ENCODE results near the gene VPS39.

The VPS39 gene

DNA sequence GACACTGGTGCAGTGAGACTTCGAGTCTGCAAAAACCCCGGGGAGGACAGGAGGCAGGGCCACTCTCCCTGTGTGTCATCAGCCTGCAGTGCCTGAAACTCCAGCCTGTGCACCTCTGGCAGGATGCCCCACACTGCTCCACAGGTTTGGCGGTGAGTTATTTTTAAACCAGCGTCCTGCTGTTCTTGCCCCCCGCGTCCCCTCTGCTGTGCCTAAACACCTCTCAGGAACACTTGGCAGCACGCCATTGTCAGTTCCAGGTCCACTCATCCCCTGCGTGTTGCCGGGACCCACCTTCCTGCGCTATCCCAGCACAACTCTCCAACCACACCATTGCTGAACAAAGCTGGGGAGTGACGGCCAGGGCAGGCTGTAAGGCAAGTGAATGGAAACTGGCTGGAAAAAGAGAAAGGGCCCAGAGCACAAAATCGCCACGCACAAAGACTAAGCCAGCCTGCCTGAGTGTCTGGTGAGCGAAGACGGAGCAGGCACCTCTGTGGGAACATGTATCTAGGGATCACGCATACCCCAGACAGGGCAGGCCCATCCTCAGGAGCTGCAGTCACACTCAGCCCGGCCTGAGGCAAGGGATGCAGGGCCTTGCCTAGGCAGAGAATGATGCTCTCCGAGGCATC lies 48.6 kb downstream of the VPS39 start:
- no peak for DNase-seq (ENCODE audit: low read depth)

DNA sequence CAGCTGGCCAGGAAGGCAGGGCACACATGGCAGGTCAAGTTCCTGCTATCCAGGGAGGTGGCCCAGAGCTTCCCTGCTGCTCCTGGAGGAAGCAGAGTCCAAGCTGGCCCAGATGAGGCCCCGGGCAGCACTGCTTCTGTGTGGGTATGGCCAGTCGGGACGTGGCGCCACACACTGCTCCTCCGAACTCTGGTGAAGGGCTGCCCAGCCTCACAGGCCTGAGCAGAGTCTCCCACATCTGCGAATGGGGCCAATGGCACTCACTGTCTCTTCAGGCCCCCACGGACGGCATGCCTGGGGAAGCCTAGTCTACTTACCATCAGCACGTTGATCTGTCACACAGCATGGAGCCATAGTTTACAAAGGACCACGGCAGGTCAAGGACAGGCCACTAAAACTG lies 49.2 kb downstream of the VPS39 start:
- DNase-seq (ENCODE audit: low read depth), result no peak

DNA sequence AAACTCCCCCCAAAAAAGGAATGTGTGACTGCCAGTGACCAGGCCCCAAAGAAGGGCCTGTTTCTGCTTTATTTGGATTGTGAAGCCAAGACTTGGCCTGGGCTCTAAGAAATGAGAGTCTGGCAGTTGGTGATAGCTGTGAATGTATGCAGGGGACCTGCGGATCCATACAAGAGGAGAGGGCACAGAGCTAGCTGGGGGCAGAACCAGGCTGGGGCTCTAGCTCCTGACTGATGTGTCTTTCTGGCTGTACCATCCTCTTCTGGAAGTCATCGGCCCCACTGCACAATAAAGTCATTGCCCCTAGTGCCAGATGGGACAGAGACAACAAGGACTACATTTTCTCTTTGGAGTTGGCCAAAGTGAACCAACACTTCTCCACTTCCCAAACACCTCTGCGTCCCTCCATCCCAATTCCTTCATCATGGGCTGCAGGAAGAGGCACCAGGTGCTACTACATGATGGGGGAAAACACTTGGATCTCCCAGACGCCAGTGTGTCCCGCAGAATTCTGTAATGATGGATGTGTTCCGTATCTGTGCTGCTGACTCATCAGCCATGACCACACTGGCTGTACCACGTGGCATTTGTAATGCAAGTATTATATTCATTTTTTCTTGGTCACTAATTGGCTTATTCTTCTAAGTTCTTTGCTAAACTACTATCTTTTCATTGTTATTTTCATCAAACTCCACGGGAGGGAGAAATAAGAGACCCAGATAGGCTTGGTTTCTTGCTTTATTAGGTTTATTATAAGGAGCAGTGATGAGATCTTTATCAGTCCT lies 49.9 kb downstream of the VPS39 start:
- no peak for DNase-seq (ENCODE audit: low read depth)

DNA sequence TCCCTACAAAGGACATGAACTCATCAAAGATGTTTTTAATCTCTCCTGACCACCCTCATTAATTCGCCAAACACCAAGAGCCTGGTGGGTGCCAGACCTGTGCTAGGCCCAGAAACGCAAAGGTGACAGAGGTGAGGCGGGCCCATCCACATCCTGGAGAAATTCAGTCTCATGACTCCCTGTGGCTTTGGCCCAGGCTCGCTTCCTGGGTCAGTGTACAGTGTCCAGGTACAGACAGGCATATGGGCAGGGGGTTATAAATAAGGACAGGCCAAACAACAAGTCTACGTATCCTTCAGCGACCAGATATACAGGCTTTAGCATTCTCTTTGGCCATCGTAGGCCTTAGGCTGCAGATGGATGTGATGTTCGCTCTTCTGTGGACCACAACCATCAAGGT lies 50.7 kb downstream of the VPS39 start:
- DNase-seq (ENCODE audit: low read depth), result no peak

DNA sequence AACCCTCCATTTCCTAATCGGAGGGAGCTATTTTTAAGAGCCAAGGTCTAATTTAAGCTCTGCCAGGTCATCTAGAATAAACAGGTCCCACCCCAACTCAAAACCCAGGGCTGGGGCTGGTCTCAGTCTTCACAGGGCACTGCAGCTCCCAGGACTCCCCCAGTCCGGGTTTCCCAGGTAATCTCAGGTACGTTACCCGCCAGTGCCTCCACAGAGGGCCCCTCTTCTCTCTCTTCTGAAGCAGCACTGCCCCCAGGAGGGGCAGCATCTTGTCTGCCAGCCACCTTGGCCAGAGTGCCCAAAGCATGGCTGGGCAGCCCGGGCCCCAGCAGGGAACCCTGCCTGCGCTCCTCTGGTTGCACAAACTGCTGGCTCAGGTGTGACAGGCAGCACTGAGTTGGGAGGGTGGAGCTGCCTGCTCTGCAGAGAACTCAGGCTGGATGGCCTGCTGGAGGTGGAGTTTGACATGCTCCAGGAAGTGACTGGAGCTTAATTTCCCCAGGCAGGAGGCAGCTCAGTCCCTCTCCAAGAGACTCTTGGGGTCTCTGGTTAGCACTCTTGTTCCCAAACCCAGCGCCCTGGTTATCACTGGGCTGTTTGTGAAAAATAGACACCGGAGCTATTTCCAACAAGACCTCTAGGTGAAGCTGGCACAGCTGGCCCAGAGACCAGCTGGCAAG lies 51.7 kb downstream of the VPS39 start, which contains the start of gene PLA2G4F:
TSS of gene PLA2G4F (minus strand) at position 394 of the 680 bp plus-strand sequence. CDS start at position 307, 87 bp downstream.
- no peak for DNase-seq (ENCODE audit: low read depth)

DNA sequence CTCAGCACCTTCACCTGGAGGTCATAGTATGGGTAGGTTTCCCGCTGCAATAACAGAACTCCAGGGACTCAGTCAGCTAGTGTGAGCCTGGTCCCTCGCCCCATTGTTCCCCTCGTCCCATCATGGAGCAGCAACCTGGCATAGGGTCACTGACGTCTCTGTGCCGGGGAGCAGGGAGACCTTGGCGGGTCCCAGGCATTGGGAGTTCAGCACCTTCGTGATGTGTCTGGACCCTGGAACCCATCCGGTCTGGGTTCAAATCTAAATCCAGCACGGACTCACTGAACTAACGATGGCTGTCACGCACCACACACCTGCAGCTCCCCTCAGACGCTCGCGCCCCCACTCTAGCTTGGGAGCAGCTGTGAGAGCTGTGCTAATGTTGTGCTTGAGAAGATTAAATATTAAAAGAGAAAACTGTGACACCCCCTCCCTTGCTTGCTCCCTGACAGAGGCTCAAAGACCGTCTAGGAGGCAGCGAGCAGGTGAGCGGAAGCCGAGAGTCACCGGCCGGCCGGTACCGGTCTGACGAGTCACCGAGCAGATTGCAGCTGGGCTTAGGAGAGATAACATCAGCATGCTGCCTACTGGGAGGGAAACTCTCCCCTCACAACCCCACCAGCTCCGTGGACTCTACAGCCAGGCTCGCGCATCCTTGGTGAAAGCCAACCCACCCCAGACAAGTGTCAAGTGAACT lies 52.4 kb downstream of the VPS39 start:
- no peak for DNase-seq (ENCODE audit: low read depth)

DNA sequence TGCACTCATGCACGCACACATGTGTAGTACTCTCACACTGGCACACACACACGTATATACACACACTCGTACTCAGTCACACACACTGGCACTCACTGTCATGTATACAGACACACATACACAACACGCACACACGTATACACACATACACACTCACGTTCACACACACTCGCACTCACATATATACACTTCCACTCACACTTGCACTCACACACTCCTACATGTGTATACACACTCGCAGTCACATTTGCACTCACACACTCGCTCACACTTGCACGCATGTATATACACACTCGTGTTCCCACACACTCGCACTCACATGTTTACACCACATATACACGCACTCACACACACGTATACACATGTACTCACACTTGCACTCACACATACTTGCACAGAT lies 53.1 kb downstream of the VPS39 start:
- DNase-seq (ENCODE audit: low read depth), result no peak

DNA sequence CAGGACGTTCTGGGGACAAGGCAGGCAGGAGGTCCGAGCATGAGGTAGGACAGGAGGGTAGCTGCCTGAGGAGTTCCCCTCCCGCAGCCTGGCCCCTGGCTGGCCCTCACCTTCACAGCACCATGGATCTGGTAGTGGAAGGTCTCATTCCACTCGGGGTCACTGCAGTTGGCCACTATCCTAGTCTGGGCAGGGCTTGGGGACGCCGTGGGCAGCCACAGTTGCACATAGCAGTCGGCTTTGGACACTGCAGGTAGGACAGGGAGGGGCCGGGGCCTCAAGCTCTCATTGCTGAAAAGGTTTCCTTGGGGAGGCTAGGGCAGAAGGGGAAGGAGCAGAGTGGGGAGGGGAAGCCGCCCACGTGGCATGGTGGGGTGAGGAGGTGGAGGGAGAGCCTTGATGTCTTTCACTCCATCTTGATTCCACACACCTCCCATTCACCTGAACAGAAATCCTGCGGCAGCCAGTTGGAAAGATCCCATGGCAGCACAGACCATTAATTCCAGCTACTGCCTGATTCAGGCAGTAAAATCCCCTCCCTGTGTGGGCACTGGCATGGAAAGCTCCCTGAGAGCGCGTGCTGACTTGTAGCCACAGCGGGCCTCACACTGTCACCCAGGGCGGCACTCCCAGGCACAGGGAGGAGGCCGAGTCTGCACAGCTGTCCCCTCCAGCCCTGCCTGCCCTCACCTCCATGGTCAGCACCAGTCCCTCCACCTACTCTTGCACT lies 53.7 kb downstream of the VPS39 start:
- no peak for DNase-seq (ENCODE audit: low read depth)

DNA sequence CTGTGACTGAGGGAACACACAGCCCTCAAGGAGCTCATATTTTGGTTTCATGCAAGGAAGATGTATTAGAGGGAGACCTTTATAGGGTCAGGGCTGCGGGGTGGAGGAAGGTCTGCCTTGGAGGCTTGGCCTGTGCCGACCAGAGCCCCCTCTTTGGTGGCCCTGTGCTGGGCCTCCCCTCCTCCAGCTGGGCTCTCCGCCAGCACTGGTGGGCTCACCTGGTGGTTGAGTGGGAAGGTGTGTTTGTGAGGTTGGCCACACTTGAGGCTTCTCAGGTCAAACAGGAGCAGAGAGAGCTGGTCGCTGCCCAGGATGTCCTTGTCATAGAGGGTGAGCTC lies 54.3 kb downstream of the VPS39 start:
- DNase-seq (ENCODE audit: low read depth), result no peak

DNA sequence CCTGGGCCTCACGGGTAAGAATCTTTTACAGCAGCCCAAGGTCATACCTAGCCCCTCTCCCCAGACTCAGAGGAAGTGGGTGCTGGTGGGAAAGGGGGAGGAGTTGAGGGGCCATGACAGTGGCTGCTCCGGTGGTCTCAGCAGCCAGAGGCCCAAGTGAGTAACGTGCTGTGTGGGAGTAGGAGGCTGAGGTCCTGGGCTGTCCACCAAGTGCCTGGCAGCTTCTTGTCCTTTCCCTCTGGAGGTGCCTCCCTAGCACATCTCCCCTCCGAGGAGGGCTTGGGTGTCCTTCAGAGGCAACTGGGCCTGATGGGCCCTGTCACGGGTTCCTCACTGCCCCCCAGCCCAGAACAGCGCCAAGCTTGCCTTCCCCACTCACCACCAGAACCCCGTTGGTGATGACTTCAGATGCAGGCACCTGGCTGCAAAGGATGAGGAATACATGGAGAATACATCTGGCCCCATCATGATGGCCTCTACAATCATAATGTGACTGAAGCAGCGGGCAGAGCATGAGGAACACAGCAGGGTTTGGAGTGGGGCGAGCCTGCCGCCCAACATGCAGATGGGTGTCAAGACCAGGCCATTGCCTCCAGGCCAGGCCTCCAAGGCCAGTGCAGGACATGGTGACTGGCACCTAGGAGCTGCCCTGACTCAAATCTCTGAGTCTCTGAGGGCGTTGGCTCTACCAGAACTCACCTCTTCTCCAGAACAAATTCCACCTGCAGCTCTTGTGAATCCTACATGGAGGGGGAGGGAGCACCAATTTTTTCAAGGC lies 55.0 kb downstream of the VPS39 start:
- no peak for DNase-seq (ENCODE audit: low read depth)

DNA sequence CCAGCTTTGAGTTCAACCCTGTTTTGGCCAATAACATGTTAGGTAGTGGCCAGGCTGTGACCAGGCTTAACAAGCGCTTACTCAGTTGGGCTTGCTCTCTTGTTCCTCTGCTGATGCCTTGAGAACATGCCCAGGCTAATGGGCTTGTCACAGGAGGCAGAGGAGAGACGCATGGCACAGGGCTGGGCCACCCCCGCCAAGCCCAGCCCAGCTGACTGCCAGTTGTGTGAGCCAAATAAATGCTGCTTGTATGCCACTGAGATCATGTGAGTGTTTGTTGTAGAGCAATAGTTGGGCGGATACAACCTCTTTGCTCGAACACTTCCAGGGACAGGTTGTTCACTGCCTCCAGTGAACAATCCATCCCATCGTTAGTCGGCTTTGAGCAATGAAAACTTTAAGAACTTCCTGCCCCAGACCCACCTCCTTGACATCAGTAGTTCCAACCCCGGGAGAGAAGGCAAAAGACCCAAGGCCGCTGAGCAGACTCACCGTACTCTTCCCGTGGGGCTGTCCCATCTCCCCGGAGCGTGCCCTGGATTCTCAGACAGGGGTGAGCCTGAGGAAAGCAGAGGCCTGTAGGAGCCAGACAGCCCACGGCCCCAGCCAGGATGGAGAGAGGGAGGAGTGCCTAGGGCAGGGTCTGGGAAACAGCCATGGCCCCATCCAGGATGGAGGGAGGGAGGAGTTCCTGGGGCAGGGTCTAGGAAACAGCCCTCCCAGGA lies 55.7 kb downstream of the VPS39 start:
- DNase-seq (ENCODE audit: low read depth), result no peak

DNA sequence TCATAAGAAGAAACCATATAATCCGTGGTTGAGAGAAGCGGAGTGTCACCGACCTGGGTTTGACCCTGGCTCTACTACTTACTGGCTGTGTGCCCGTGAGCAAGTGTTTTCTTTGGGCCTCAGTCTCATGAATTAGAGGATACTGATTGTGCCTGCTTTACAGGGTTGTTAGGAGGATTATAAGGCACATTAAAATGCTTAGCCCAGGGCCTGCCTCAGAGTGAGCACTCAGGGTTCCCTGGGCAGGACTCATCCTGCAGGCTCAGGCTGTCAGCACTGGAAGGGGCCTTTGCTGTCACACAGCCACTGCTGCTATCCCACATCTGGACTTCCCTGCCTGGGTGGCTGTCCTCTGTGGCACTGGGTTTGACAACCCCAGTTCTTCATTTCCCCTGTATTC lies 56.4 kb downstream of the VPS39 start:
- DNase-seq (ENCODE audit: low read depth), result no peak

DNA sequence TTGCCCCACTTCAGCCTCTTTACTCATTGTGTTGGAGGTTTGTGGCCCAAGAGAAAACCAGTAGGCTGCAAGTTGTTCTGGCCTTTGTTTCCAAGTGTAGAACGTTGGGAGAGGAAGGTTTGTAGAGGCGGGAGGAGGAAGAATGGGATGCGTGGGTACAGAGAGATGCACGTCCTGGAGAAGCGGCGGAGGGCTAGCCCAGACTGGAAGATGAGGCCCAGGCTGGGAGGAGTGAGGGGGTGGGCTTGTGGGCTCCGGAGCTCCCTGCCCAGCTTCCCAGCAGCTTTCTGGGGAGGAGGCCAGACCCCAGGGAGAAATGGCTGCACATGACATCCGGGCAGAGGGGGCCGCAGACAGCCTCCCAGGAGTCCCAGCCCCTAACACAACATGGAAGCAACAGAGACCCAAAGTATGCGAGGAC lies 57.0 kb downstream of the VPS39 start:
- DNase-seq (ENCODE audit: low read depth), result no peak

DNA sequence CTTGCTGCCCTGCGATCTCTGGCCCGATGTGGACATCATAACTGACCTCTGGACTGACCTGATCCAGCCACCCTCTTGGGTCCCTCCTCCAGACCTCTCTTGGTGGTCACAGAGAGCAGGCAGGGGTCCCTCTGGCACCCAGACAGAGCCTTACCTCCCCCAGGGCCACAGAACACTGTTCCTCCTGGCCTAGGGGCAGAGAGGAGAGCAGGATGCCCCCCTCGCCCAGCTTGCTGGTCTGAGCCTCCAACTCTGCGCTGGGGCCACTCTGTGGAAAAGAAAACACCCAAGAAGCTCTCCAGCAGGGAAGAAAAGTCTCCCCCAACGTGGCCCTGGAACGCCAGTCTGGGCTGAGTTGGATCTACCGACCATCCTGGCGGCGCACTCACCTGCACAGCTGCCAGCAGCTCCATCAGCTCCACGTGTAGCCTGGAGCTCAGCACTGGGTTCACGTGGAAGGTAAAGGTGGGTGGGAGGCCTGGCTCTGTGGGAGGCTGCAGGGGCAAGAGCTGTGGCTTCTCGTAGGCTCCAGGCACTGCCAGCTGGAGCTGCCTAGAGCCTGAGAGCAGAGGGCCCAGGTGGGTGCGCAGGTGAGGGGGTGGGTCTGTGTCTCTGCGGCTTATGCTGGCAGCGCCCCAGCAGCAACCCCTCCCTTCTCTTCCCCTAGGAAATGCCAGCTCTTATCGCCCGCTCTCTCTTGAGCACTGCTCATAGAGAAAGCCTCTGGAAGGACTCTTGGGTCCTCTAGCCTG lies 57.7 kb downstream of the VPS39 start:
- DNase-seq (ENCODE audit: low read depth), result no peak

DNA sequence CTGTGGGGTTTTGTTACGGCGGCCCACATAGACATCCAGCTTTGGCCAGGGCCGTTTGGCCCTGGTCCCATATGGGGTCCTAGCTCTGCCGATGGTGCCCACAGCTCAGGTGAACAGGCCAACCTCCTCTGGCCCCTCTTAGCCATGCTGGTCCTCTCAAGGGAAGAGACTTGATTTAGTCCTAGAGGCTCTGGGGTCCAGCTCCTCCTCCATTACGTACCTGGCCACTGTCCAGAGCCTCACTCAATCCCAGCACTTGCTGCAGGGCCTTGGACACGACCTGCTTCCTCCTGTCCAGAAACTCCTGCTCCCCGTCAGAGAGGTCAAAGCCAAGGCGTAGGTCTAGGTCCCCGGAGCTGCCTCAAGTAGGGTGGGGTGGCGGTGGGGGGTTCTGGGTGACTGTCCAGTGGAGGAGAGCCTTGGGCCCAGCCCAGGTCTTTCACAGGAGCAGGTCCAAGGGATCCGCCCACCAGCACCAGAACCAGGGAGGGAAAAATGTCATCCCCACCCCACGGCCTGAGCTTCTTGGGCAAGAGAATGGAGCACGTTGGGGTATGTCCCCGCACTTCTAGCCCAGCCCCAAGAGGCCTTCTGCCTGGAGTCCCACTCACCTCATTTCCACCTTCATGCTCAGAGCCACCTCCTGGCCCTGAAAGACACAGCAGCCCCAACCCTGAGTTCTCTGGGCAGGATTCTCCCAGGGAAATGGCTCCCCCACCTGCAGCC lies 58.4 kb downstream of the VPS39 start:
- DNase-seq (ENCODE audit: low read depth), result no peak

DNA sequence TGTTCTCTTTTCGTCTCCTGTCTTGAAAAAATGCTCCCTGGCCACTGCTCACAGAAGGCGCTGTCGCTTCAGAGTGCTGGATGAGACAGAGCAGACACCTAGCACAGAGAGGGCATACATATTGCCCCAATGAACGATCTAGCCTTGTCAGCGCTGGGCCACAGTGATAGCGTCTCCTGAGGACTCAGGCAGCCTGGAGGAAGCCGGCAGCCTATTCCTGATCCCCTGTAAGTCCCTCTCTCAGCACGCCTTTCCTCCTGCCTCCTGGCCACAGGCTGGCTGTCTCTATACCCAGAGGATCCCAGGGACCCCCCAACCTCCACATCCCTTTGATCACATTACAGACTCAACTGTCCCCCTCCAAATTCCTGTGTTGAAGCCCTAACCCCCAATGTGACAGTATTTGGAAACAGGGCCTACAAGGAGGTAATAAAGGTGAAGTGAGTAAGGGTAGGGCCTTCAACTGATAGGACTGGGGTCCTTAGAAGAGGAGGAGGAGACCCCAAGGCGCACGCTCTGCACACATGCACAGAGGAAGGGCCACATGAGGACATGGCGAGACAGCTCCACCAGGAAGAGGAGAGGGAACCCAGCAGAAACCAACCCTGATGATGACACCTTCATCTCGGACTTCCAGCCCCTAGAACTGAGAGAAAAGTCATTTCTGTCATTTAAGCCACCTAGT lies 59.2 kb downstream of the VPS39 start:
- no peak for DNase-seq (ENCODE audit: low read depth)

DNA sequence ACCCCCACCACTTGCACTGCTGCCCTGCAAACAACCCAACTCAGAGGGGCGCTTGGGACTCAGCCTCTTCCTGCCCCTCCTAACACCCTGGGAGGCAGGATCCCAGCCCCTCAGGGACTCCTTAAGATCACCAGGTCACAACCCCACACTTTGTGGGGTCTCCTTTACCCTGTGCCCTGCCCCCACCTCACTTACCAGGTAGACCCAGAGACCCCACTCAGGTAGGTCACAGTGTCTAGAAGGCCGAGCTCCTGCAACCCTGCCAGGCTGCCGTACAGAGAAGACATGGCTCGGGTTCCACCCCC lies 60.7 kb downstream of the VPS39 start:
- DNase-seq (ENCODE audit: low read depth), result no peak
